HG03469 (cell line): ENCODE results near the gene AP2B1.
"Not testable (repeated sequence)": the region's sequence is repeated elsewhere in the genome, so short reads cannot be mapped to it uniquely, and the experiment has no call there.

Source experiments
- ATAC-seq: cut with Tn5 transposase; IDR thresholded peaks from one replicate; pipeline ENCODE4 v1.9.1; 2021; ENCODE audit warnings: mild to moderate bottlenecking, moderate library complexity, moderate number of reproducible peaks; ENCODE audit not compliant: unreplicated experiment

The AP2B1 gene

DNA sequence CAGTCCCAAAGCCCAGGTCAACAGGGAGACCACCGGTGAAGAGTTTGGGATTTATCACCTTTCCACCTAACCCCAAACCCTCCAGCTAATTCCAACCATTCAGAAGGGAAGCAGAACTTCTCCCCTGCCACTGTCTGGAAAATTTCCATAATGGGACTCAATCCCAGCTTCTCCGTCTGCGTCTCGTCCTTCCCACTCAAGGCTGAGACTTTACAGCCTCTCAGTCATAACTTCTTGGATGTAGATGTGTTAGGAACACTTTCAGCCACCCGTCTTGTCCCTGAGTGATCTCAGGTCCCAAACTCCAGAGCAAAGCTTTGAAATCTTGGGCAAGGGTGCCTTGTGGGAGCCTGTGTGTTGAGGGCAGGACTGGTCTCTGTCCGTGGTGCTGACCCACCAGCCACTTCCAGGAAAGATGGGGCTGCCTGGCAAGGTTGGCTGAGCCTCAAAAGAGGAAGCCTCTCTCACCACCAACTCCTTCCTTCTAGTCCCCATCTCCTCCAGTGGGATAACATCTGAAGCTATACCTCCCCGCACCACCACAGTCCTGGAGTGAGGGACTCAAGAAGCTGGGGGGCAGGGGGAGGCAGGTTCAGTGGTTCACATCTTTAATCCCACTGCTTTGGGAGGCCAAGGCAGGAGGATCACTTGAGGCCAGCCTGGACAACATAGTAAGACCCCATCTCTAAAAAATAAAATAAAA, 156.7 kb downstream of the AP2B1 start:
- no peak for ATAC-seq

DNA sequence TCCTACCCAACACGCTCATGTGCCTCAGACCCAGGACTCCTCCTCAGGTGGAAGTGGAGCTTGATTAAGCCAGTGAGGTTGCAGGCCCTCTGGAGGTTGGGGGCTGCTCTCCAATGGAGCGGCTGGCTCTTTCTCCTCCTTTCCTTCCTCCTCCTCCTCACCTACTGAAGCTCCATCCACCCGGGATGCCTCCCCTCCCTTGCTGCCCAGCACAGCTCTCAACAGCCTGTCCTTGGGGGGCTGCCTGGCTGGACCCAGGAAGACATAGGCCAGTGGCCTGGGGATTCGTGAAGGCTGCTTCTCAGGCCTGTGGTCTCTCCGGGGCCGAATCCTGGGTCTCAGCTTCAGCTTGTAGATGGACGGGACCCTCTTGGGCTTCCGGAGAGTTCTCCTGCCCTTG, 157.7 kb downstream of the AP2B1 start:
- no peak for ATAC-seq

DNA sequence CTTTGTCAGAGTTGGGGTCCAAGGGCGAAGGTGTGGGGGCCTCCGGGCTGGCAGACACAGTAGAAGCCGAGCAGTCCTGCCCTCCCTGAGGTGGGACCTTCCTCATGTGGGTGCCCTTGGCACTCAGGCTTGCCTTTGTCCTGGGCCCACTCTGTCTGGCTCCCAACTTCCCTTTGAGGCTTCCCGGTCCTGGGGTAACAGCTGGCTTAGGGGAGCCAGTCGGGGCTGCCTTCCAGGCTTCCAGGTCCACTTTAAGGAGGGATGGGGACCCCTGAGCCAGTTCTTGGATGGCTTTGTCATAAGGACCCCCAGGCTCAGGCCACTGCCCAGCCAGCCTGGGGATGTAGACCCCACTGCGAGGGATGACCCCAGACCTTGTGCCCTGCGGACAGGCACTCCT, 158.1 kb downstream of the AP2B1 start:
- ATAC-seq: no peak

DNA sequence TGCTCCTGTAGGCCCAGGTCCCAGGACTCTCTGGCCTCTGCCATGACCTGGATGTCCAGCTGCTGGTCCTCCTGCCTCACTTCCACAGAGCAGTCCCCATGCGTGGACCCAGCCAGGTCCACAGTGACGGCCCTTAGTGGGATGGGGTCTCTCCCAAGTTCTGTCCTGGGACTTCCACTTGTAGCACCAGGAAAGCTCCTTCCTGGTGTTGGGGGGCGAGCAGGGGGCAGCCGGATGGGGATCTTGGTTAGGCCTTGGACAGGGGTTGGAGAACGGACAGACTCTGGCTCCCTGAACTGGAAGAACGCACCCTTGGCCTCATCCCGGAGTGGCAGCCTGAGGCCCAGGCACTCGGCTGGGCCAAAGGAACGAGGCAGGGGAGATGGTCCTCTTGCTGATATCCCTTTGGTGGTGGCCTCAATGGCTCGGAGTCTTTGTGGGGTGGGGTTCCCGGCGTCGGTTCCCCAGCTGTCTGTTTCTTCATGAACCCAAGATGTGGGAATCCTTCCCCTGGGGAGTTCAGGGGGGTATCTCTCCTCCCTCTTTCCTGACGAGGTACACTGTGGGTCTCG, 158.7 kb downstream of the AP2B1 start:
- ATAC-seq: no peak

DNA sequence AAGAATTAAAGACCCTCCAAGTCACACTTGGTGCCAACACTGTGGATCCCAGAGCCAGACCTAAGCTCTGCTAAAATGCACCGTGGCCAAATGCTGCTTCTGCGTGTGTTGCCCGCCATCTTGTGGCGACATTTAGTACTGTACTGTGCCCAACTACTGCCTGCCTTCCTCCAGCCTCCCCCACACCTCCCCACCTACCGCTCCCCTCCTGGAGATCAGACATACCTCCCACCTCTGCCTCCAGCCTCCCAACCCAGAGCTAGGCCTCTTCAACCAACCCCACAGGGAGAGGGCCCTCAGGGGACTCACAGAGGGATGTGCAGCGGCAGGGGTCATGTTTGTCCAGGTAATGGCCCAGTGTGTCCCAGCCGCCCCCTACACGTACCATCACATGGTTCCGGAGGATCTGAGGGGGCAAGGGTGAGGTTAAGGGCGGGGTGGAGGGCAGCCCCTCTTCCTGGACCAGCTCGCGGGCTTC, 160.5 kb downstream of the AP2B1 start:
- ATAC-seq: no peak

DNA sequence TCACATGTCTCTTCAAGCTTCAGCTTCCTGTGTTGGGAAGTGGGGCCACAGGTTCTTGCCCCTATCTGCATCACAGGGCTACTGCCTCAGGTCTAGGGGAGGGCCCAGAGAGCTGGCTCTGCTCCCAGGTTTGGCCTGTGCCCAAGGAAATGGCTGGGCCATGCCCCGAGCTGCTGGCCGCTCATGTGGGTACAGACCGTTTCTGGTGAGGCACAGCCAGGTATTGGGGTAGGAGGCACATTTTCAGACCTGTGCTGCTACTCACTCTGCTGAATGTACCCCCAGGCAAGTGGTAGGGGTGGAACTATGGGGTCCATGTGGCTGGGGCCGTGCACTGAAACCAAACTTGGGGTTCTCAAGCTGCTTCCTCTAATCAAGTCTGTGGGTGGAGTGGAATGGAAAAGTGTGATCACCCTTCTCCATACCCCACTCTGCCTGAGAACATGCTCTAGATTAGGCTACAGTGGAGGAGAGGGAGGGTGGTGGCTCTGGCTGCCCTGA, 161.3 kb downstream of the AP2B1 start:
- no peak for ATAC-seq

DNA sequence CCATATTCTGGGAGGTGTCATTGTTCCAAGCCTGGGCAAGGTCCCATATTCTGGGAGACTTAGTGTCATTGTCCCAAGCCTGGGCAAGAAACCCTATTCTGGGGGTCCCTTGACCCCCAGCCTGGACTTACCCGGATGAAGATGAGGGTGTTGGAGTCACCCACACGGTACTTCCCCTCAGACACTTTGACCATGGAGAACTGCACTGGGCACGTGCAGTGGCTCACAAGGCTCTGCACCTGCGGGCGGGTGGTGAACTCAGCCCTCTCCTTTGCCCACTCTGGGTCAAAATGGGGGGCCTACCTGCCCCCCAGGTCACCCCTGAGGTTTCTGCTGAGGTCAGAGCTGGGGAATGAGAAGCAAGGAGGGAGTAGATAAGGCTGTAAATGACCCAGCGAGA, 161.9 kb downstream of the AP2B1 start:
- no peak for ATAC-seq

DNA sequence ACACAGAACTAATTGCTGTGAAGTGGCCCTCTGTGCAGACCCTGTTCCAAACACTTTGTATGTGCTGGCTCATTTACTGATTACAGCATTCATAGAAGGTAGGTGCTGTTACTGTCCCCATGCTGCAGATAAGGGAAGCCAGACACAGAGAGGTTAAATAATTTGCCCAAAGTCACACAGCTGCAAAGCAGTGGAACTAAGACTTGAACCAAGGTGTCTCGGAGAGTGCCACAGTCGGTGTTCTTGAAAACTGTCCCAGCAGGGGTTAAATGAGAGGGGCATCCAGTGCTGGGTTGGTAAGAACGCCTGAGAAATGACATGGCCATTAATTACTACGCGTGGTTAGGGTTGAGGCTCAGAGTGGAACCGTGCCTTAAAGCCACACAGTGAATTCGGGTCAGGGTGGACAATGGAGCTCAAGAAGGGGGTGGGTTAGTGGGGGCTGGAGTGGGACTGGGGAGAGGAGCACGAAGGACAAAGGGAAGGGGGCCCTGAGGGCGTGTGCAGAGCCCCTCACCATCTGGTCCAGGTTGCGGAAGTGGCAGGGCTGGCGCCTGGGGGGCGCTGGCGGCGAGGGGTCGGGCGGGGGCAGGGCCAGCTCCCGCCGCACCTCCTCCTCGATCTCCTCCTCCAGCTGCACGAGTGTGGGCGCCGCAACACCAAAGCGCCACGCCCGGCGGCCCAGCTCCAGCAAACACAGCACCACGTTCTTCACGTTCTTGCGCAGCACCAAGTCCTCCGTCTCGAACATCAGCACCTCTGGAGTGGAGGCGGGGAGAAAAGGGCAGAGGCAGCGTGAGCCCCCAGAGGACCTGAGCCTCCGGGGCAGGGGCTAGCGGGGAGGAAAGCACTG, 162.7 kb downstream of the AP2B1 start:
- ATAC-seq: no peak

DNA sequence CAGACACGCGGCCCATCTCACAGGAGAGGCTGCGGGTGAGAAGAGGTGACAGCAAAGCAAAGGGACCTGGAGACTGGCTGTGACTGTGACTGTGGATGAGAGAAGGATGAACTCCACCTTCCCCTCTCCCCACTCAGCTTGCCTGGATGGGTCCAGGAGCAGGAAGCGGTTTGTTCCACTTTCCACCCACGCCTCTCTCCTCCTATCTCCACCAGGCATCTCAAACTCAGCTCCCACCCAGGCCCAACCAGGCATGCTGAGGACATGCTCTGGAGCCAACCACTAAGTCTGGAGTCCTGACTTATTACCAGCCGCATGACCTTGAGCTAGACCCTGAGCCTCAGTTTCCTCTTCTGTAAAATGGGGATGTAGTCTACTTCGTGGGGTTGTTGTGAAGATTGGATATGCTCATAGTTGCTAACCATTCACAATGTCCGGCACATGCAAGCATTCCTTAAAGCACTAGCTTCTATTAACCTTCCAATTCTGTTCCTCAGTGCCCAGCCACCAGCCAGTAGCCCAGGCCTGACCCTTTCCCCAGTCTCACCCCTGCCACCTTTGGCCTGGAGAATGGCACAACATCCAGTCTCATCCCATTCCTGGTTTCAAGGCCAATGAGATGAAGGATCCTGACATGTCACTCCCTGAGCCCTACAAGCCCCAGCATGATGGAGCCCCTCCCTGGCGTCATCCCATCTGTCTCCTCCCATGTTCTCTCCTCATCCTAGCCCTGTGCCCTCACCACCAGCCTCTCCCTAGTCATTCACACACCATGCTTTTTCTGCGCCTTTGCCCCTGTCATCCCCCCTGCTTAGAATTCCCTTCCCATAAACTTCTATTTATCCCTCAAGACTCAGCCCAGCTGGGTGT, 163.6 kb downstream of the AP2B1 start:
- no peak for ATAC-seq

DNA sequence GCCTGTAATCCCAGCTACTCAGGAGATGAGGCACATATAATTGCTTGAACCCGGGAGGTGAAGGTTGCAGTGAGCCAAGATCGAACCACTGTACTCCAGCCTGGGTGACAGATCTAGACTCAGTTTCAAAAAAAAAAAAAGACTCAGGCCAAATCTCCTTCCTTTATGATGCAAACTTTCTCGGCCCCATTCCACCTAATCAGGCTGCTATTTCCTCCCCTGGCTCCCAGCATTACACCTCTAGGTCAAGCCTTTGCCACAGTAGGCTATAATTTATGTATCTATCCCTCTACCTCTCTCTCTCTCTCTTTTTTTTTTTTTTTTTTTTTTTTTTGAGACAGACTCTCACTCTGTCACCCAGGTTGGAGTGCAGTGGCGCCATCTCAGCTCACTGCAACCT, 164.4 kb downstream of the AP2B1 start:
- ATAC-seq: not testable (repeated sequence)

DNA sequence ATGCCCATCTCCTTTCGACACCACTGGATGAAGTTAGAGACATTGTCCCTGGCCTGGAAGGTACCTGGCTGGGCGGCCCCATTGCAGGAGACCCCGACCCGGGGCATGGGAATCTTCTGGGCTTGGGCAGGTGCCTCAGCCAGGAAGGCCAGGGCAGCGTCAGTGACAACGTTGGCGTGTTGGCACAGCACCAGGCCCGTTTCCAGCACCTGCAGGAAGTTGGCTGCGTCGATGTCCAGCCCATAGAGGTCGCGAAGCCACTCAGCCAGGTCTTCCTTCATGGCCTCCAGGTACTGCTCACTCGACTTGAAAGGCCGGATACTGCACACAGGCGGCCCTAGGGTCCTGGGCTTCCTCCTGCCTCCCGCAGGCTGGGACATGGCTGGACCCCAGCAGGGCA, 165.3 kb downstream of the AP2B1 start:
- ATAC-seq: no peak

DNA sequence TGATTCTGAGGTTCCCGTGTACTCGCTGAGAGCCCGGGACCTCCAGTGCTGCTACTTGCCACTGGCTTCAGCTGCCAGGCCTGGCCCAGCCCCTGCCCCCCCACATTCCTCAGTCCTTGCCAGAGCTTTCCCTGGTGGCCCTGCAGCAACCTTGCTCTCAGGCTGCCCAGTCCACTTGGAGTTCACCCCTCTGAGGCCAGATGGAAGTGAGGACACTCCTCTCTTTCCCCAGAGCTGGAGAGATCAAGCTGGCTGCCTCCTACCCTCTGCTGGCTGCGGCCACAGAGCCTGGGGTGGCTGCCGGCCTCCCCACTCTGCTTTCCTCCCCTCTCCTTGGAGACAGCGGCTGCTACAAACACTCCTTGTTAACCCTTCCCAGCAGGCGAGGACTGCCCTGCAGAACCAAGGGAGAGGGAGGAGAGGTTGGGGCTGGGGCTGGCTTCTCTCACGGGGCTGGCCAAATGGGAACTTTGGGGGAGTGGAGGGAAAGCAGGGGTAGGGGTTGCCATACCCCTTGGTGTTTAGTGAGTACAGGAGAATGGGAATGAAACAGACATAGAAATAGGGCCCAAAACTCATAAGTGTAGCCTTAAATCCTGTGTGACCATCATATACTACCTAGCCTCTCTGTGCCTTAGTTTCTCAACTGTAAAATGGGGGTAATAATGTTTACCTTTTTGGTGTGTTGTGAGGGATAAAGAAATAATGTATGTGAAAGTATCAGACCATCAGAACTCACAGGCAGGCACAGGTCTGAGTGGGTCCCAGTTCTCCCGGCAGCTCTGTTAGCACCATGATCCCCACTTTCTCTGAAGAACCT, 166.0 kb downstream of the AP2B1 start, which contains the start of gene GAS2L2:
Gene GAS2L2 (minus strand): TSS at position 295 of the 820 bp plus-strand sequence. CDS start 389 bp downstream, outside the sequence.
- ATAC-seq: no peak

DNA sequence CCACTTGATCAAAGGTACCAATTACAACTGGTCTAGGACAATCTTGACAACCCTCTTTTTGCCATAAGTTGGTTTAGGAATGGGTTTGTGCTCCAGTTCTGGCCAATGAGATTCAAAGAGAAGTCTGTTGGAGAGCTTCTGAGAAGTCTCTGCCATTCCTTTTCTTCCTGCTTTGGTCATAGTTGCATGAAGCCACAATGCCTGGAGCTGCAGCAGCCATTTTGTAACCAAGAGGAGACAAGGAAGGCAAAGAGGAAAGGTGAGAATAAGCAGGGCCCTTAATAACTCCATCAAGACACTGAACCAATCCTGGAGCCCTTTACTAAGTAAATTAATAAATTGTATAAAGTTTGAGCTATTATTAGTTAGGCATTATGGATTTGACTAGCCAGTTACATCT, 170.1 kb downstream of the AP2B1 start:
- no peak for ATAC-seq

DNA sequence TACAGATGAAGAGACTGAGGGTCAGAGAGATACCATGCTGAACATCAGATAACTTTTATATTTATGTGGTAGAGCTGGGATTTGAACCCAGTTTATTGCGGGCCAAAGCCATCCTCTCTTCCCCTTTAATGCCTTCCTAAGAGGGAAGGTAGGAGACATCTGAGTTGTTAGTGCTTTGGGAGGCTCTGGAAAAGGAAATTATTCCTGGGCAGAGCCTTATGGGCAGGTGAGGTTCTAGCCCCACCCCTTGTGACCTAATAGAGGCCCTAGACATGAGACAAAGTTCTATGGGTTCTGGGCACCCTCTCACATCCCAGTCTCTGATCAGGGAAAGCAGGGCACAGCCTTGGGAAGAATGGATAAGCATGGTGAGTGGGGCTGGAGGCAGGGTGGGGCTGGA, 173.5 kb downstream of the AP2B1 start, which contains the start of gene C17orf50:
Gene C17orf50 (plus strand): TSS at position 301 of the 400 bp plus-strand sequence. CDS start 55 bp downstream, at position 356.
- ATAC-seq: no peak

DNA sequence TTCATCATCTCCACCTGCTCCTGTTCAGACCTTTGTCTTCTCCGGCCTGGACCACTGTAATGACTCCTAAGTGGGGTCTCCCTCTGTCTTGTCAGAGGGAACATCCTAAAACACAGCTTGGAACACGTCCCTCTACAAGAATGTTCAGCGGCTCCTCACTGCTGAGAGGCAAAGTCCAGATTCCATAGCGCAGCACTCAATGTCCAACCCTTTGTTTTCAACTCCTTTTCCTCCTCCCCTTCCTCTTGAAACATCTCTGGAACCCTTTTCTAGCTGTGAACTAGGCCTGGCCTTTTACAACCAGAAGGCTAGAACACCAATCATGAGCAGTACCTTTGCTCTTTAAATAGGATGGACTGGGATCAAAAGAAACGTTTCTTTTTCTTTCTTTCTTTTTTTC, 174.5 kb downstream of the AP2B1 start:
- ATAC-seq: no peak

DNA sequence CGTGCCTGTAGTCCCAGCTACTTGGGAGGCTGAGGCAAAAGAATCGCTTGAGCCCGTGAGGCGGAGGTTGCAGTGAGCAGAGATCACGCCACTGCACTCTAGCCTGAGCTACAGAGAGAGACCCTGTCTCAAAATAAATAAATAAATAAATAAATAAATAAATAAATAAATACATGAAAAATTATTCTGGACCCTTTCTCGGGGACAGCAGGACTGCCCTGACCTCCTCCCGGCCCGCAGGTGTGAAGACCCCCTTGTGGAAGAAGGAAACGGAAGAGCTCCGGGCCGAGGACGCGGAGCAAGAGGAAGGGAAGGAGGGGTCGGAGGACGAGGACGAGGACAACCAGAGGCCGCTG, 176.6 kb downstream of the AP2B1 start:
- no peak for ATAC-seq

DNA sequence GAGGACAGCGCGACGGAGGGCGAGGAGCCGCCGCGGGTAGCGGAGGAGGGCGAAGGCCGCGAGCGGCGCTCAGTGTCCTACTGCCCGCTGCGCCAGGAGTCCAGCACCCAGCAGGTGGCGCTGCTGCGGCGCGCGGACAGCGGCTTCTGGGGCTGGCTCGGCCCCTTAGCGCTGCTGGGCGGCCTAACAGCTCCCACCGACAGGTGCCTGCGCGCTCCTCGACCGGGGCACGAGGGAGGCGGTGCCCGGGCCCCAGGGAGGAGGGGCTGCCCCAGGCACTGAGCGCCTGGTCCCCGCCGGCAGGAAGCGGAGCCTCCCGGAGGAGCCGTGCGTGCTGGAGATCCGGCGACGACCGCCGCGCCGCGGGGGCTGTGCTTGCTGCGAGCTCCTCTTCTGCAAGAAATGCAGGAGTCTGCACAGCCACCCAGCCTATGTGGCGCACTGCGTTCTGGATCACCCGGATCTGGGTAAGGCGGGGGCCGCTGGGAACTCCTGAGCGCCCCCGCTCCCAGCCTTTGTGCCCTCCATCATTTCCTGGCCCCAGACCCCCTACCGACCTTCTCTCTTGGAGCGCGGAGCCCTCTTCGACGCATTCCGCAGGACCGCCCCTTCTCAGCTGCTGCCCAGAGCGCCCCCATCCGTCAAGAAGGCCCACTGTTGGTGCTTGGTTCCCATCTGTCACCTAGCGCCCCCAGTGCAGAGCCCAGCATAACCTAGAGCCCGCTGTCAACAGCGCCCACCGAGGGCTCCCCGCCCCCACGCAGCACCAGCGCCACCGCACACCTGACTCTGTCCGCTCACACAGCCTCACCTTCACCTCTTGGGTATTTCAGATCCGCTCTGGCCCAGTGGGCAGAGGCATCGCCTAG, 177.2 kb downstream of the AP2B1 start:
- ATAC-seq: no peak

DNA sequence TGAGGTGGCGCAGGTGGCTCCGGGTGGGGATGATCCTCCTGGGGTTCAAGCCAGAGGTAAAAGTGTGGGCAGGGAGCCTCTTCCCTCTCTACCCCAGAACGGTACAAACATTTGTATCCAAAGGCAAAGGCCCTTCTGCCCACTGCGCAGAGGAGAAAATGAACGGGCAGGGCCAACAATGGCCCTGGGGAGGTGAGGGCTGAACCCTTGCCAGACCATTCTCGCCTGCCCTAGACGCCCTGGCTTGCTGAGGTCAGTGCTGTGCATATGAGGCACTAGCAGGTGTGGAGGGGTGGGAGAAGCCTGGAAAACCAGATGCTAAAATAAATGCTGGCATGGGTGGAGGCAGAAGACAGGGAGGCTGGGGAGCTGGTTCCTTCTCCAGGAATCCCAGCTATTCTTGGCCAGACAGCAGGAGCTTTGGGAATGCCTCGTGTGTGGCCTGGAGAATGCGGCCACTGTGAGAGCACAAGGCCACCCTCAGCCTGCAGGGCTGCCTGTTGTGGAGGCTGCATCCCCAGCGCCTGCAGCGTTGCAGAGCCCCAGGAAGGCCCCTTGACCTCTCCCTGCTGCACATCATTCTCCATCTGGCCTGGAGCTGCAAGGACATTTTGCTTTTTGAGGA, 178.1 kb downstream of the AP2B1 start:
- ATAC-seq: no peak
